NB4 (cell line): ENCODE data around the gene ARFGAP1.

Source experiments
- DNase-seq: peaks from one replicate; pipeline ENCODE4 v3.0.0; 2010; ENCODE audit warnings: low read depth
- H3K4me3 ChIP-seq: one replicate; pipeline ENCODE4 v1.5.1; 2011; ENCODE audit warnings: mild to moderate bottlenecking, low read depth, low read length, moderate library complexity
- MYC ChIP-seq: IDR thresholded peaks from 2 replicates; pipeline ENCODE4 v1.6.1; 2011; ENCODE audit warnings: low read depth, low read length
- POLR2A ChIP-seq: IDR thresholded peaks from 2 replicates; pipeline ENCODE4 v1.6.1; 2011; ENCODE audit warnings: mild to moderate bottlenecking; ENCODE audit not compliant: insufficient read length; ENCODE audit errors: extremely low read depth
- TF ChIP-seq, protein P1 (sequence below): IDR thresholded peaks from 2 replicates; pipeline ENCODE4 v1.6.1; 2011; ENCODE audit warnings: low read depth, low read length
- TF ChIP-seq, protein P2 (sequence below): IDR thresholded peaks from one replicate; pipeline ENCODE4 v1.5.1; 2012; ENCODE audit warnings: low read depth, low read length

ARFGAP1 gene

DNA sequence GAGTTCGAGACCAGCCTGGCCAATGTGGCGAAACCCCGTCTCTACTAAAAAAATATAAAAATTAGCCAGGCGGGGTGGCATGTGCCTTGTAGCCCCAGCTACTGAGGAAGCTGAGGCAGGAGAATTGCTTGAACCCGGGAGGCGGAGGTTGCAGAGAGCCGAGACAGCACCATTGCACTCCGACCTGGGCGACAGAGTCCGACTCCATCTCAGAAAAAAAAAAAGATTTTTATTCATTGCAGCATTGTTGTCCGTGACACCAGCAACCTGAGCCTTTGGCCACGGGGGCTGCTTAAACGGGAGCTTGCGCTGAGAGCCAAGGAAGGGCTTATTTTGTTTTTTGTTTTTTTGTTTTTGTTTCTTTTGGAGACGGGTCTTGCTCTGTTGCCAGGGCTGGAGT, 7.3 kb downstream of the ARFGAP1 start:
- no peak for DNase-seq
- no peak overlapping the region for H3K4me3 ChIP-seq
- TF ChIP-seq, protein P1, sequence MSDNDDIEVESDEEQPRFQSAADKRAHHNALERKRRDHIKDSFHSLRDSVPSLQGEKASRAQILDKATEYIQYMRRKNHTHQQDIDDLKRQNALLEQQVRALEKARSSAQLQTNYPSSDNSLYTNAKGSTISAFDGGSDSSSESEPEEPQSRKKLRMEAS, result no peak
- TF ChIP-seq POLR2A, result no peak
- no peak for TF ChIP-seq MYC
- TF ChIP-seq, protein P2, sequence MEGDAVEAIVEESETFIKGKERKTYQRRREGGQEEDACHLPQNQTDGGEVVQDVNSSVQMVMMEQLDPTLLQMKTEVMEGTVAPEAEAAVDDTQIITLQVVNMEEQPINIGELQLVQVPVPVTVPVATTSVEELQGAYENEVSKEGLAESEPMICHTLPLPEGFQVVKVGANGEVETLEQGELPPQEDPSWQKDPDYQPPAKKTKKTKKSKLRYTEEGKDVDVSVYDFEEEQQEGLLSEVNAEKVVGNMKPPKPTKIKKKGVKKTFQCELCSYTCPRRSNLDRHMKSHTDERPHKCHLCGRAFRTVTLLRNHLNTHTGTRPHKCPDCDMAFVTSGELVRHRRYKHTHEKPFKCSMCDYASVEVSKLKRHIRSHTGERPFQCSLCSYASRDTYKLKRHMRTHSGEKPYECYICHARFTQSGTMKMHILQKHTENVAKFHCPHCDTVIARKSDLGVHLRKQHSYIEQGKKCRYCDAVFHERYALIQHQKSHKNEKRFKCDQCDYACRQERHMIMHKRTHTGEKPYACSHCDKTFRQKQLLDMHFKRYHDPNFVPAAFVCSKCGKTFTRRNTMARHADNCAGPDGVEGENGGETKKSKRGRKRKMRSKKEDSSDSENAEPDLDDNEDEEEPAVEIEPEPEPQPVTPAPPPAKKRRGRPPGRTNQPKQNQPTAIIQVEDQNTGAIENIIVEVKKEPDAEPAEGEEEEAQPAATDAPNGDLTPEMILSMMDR, result no peak

DNA sequence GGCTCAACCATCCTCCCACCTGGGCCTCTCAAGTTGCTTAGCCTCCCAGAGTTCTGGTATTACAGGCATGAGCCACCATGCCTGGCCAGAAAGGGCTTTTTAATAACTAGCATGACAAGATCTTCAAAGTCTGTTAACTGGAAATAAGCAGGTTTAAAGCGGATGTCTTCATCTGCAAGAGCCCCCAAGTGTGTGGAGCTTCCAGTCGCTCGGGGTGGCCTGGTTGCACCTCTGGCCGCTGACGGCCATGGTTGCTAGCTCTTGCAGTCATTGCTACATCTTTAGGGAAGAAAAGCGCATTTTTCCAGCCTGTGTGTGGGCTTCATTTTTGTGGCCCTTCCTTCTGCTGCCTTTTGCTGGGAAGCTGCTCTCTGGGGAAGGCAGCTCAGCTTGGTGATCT, 7.8 kb downstream of the ARFGAP1 start:
- TF ChIP-seq MYC, result no peak
- no peak for TF ChIP-seq POLR2A
- TF ChIP-seq, protein P1, result no peak
- TF ChIP-seq, protein P2, result no peak
- no peak overlapping the region for H3K4me3 ChIP-seq

DNA sequence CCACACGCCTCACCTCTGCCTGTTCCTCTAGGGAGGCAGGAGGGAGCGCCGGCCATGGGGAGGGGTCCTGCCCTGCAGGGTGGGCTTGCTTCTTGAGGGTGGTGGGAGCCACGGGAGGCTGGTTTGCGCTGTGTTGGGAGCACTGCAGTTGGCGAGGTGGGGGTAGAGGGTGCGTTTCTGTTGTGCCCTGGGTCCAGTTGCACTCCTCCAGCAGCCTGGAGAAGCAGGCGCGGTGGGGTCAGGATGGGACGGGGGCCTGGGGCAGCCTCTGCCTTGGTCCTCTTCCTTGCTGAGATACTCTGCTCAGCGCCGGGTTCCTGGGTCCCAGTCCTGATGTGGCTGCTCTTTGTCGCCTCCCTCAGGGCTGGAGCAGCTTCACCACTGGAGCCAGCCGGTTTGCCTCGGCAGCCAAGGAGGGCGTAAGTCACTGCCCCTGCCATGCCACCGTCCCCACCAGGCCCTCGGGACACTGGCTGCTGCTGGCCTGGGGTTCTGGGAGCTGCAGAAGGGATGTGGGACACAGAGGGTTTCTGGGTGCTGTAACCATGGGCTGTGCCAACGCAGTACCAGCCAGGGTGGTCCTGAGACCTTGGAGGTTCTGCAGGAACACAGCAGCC, 8.4 kb downstream of the ARFGAP1 start:
- TF ChIP-seq, protein P1, result no peak
- TF ChIP-seq, protein P2, result peak; percentile 57
- peak; percentile 35 for DNase-seq
- H3K4me3 ChIP-seq, result no peak overlapping the region

More for the DNA sequence above, 7.8 kb downstream of the ARFGAP1 start:
- DNase-seq, result no peak

DNA sequence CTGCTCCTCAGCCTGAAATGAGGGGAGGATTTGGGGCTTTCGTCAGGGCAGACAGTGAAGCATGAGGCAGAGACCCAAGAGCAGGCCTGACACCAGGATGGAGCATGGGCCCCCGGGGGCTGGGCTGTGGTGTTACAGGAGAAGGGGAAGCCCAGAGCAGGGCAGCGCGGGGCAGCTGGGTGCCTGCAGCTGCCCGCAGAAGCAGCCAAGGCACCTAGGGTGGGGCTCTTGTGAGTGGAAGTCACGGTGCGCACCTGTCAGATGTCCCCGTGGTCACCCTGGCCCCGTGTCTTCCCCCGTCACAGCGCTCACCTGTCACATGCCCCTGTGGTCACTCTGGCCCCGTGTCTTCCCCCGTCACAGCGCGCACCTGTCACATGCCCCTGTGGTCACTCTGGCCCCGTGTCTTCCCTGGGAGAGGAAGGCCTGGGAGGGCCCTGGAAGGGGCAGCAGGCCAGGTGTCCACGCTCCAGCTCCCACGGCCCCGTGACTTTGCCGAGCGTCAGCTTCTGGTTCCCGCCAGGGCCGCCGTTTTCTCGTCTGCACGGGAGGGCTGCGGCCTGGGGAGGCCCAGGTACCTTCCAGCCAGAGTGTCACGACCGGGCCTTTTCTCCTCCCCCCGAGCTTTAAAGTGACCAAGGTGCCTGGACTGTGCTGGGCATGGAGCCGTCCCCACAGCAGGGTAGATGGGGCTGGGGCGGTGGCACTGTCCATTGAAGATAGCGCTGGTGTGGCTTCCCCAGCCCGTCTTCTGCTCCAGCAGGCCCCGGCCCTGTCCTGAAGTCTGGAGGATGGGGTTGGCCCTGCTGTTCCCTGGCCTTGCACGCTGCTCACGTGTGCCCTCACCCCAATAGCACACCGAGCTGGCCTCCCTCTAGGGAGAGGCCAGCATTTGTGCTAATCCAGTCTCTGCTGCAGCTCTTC, 9.4 kb downstream of the ARFGAP1 start:
- DNase-seq, result no peak
- TF ChIP-seq, protein P2, result no peak
- TF ChIP-seq MYC (no peak), POLR2A (no peak)
- TF ChIP-seq, protein P1, result no peak
- no peak overlapping the region for H3K4me3 ChIP-seq

DNA sequence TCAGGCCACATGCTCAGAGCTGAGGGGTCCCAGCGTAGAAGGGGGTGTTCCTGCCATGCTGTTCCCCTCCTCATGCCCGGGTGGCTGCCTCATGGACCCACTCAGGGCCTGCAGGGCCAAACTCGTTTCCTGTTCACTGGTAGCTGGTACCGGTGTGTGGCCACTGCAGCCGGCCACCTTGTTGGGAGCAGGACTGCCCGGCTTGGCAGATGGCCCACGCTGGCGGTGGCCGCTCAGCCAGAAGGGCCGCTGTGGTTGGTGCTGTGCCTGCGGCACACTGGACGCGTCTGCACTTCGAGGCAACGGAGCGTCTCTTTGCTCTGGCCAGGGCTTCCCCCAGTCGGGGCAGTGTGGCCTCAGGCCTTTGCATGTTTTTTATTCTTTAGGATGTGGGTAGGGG, 10.3 kb downstream of the ARFGAP1 start:
- H3K4me3 ChIP-seq, result no peak overlapping the region
- TF ChIP-seq MYC (no peak), POLR2A (no peak)
- TF ChIP-seq, protein P1, result no peak
- TF ChIP-seq, protein P2, result no peak
- no peak for DNase-seq
